ENCODE data around the gene ACOXL. TPM values are rescaled to one million over a fixed set of nuclear protein-coding genes. Genes with fewer than 3 reads are reported as not detected.

ACOXL gene
- total and polyA plus RNA-seq, 8 donors, result 4.7 to 30.3 (median 8.3) TPM

DNA sequence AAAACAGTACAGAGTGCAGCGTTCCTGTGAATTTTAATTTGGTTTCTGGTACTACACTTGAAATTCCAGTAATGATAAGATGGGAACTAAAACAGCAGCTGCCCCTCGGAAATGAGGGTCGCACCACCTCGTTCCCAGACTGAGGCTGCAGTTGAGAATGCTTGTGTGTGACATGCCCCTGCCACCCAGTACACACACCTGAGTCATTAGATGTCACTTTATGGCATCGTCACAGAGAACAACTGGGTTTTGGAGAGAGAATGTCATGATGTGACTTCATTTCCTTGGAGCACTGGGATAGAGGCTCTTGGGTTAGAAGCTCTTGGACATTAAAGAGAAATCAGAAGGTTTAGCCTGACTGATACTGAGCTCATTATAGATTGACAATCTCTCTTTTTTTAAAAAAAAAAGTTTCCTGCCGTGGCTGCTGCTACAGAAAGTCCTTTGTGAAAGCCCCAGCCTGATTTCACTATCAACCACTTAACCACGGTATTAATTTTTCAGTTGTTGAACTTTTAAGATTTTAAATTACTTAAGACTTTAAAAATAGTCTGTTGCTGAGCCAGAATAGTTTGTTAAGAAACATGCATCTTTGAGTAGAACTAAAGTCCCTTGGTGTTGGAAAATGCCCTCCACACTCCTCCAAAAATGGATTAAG lies 412.9 kb downstream of the ACOXL start:
- no peak overlapping the region for H3K27ac ChIP-seq
- DNase-seq (no peak), ATAC-seq (no peak)
- H3K9me3 ChIP-seq, result no peaks in the 10 kb centered on the region
- TF ChIP-seq, protein P1, sequence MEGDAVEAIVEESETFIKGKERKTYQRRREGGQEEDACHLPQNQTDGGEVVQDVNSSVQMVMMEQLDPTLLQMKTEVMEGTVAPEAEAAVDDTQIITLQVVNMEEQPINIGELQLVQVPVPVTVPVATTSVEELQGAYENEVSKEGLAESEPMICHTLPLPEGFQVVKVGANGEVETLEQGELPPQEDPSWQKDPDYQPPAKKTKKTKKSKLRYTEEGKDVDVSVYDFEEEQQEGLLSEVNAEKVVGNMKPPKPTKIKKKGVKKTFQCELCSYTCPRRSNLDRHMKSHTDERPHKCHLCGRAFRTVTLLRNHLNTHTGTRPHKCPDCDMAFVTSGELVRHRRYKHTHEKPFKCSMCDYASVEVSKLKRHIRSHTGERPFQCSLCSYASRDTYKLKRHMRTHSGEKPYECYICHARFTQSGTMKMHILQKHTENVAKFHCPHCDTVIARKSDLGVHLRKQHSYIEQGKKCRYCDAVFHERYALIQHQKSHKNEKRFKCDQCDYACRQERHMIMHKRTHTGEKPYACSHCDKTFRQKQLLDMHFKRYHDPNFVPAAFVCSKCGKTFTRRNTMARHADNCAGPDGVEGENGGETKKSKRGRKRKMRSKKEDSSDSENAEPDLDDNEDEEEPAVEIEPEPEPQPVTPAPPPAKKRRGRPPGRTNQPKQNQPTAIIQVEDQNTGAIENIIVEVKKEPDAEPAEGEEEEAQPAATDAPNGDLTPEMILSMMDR (IDR thresholded peaks at IDR 0.05), result no peak
- intact Hi-C loops (cut with DNase I), result no loop called here
- H3K27me3 ChIP-seq, result no peaks in the 10 kb centered on the region
- H3K36me3 ChIP-seq, result peaks cover 0 to 23% of the 10 kb centered on the region in 2 donors
- peaks cover 0 to 7% of the 10 kb centered on the region in 2 donors for H3K4me1 ChIP-seq
- no peak overlapping the region for H3K4me3 ChIP-seq

DNA sequence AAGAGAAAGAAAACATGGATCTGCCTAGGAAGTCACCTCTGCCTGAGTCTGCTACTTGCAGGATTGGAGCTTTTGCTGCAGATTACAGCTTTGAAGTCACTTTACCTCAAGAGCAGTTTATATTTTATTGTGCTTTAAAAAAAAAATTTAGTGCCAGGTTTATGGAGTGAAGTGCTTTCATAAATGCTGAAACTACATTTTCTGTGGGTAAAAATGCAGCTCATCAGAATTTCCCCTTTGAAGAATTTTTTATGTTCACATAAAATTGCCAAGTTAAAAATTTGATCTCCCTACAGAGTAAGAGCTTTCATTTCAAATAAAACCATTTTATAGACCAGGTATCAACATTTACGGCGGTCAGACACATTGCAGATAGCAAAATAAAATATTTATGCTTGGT lies 413.6 kb downstream of the ACOXL start:
- ATAC-seq, result no peak
- intact Hi-C loops (cut with DNase I), result no loop called here
- Histone ChIP-seq H3K9me3 (no peaks in the 10 kb centered on the region), H3K4me3 (no peak overlapping the region), H3K27ac (no peak overlapping the region), H3K4me1 (peaks cover 0 to 7% of the 10 kb centered on the region in 2 donors), H3K27me3 (no peaks in the 10 kb centered on the region), H3K36me3 (peaks cover 0 to 29% of the 10 kb centered on the region in 2 donors)
- TF ChIP-seq, protein P1 (IDR thresholded peaks at IDR 0.05), result no peak
- DNase-seq, result no peak

DNA sequence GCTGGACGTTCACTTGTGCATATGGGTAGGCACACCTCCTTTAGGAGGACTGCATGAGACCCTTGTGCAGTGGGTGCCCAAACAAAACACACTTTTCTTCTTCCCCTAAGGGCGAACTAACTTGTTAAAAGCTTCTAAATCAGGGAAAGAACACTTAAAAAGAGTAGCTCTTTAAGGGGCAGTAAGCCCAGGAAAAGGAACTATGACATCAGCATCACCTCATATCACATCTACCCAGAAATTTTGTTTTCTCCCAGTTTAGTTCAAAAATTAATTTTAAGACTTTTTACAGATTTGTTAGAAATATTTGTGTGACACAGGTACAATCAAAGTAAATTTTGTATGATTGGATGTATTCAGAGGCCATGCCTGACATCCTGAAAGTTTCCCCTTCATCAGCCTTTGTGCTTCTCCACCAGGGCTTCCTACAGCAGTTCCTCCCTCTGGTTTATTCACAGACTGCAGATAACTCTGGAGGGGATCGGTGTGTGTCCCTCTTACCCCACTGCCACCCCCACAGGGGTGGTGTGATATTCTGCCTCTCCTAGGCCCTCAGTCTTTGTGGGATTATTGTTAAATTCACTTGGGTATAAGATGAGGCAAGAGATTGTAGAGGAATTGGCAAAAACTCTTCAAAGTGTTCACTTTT lies 416.0 kb downstream of the ACOXL start:
- Histone ChIP-seq H3K9me3 (no peaks in the 10 kb centered on the region), H3K27me3 (no peaks in the 10 kb centered on the region), H3K27ac (no peak overlapping the region), H3K36me3 (peaks cover 0 to 46% of the 10 kb centered on the region in 2 donors), H3K4me1 (peaks cover 0 to 7% of the 10 kb centered on the region in 2 donors), H3K4me3 (no peak overlapping the region)
- TF ChIP-seq, protein P1 (IDR thresholded peaks at IDR 0.05), result no peak
- ATAC-seq, result no peak
- no peak for DNase-seq
- intact Hi-C loops (cut with DNase I), result no loop called here

DNA sequence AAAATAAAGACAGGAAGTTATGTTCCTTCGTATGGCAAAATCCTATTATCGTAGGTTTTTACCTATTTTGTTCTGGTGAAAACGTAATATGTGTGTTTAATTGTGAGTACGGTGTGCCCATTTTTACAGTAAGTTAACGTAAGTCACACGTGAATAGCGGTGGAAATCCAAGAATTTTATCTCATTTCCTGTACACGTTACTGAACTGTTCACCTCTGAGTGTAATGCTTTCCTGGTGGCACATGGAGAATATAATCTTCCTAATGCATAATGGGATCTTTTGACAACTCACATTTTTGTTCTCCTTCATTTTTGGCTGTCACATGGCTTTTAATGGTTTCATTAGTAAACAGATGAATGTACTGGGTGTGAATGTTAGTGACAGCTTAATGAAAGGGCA lies 416.6 kb downstream of the ACOXL start:
- ATAC-seq, result no peak
- intact Hi-C loops (cut with DNase I), result no loop called here
- H3K36me3 ChIP-seq, result peaks cover 0 to 47% of the 10 kb centered on the region in 2 donors
- H3K27ac ChIP-seq, result no peak overlapping the region
- no peak for DNase-seq
- H3K4me3 ChIP-seq, result no peak overlapping the region
- peaks cover 0 to 7% of the 10 kb centered on the region in 2 donors for H3K4me1 ChIP-seq
- TF ChIP-seq, protein P1 (IDR thresholded peaks at IDR 0.05), result no peak
- H3K27me3 ChIP-seq, result no peaks in the 10 kb centered on the region
- H3K9me3 ChIP-seq, result no peaks in the 10 kb centered on the region

DNA sequence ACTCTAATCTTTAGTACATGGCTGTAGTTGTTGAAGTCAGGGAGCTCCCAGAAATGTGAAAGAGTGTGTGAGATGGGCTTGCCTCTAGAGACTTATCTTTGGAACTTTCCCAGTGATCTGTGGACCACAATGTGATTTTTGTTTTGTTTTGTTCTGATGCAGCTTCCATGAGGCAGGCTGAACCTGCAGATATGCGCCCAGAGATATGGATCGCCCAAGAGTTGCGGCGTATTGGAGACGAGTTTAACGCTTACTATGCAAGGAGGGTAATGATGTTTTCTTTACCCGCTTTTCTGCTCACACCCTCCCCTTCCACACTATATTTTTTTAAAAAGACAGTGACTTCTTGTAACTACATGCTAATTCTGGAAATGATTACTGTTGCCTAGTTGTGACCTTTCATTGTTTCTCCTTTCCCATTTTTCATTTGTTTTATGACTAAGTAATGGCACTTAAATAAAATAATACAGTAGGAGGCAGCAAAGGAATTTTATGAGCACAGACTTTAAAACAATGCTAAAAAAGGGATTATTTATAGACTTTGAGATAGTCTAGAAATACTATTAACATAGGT lies 417.6 kb downstream of the ACOXL start:
- TF ChIP-seq, protein P1 (IDR thresholded peaks at IDR 0.05), result no peak
- H3K36me3 ChIP-seq, result peaks cover 0 to 44% of the 10 kb centered on the region in 2 donors
- no peaks in the 10 kb centered on the region for H3K27me3 ChIP-seq
- DNase-seq (no peak), ATAC-seq (no peak)
- no peaks in the 10 kb centered on the region for H3K9me3 ChIP-seq
- H3K4me1 ChIP-seq, result peaks cover 0 to 7% of the 10 kb centered on the region in 2 donors
- intact Hi-C loops (cut with DNase I), result no loop called here
- no peak overlapping the region for H3K4me3 ChIP-seq
- no peak overlapping the region for H3K27ac ChIP-seq

Data from left lung (tissue), 10 donors.